HCT116 (cell line): ENCODE results near the gene ABCC11. TPM values are rescaled to one million over a fixed set of nuclear protein-coding genes. Genes with fewer than 3 reads are reported as not detected.

Experiments
- ATAC-seq: fragments of 200-7000 bp; cut with Tn5 transposase; 2 replicates; pipeline ENCODE4 v1.9.1; 2020; ENCODE audit warnings: mild to moderate bottlenecking, moderate library complexity
- BruUV-seq: library from RNA; stranded (reverse); fragments of 400-500 nt; replicated peaks from 2 replicates; lab custom pipeline; 2021; lab: Mats Ljungman, UMichigan
- CTCF ChIA-PET: fragments of 300-600 bp; sonication (Branson Sonifier 250); formaldehyde crosslinking; loops from one replicate; lab custom pipeline; 2021; ENCODE audit warnings: antibody characterized with exemption; lab: Charles Lee
- POLR2A ChIA-PET: fragments of 300-600, 350-600 bp; sonication (Branson Sonifier 250); formaldehyde crosslinking; loops from one replicate; lab custom pipeline; 2021; ENCODE audit warnings: antibody characterized with exemption; lab: Charles Lee
- RAD21 ChIA-PET, 2 experiments: fragments of 300-600 bp; sonication (Branson Sonifier 250); formaldehyde crosslinking; loops; one replicate each; lab custom pipeline; 2023; ENCODE audit warnings: low total read pairs in 2 of 2; ENCODE audit not compliant: uncharacterized antibody in 2 of 2, unreplicated experiment in 2 of 2, low non-redundant PET in 1 of 2; lab: Charles Lee
- DNase-seq: peaks from one replicate; pipeline ENCODE4 v3.0.0-alpha.2; 2010; ENCODE audit warnings: low read depth, low spot score
- H2AFZ ChIP-seq: fragments of 200-600 bp; shearing (Covaris generic), sonication (generic); 2 replicates; pipeline ENCODE4 v1.6.1; 2017; ENCODE audit warnings: low read depth, mixed run types, mixed read lengths, antibody characterized with exemption, low read length; ENCODE audit not compliant: poor library complexity, severe bottlenecking
- H3K27ac ChIP-seq: 2 replicates; pipeline ENCODE4 v1.5.1; 2012; ENCODE audit warnings: low read depth, low read length
- H3K27me3 ChIP-seq: fragments of 200-600 bp; sonication (generic); 2 replicates; pipeline ENCODE4 v1.6.1; 2016; ENCODE audit warnings: mixed run types, low read length, mixed read lengths; ENCODE audit not compliant: insufficient read depth
- H3K36me3 ChIP-seq, 2 experiments: fragments of 200-500 bp in 1 of 2; fragments of 200-600 bp in 1 of 2; sonication (Bioruptor generic) in 1 of 2; sonication (generic) in 1 of 2; 2 replicates each; pipeline versions ENCODE4 v1.5.1 to v1.6.1; 2014 to 2016; ENCODE audit warnings: low read length in 2 of 2, inconsistent platforms in 1 of 2, mixed read lengths in 1 of 2, mixed run types in 1 of 2; ENCODE audit not compliant: insufficient read depth in 2 of 2, control insufficient read depth in 1 of 2
- H3K4me1 ChIP-seq, 2 experiments: fragments of 200-600 bp in 1 of 2; sonication (generic) in 1 of 2; 2 replicates each; pipeline versions ENCODE4 v1.5.1 to v1.6.1; 2012 to 2017; ENCODE audit warnings: low read length in 2 of 2, inconsistent platforms in 1 of 2, mild to moderate bottlenecking in 1 of 2, mixed read lengths in 1 of 2, mixed run types in 1 of 2, moderate library complexity in 1 of 2; ENCODE audit not compliant: insufficient read depth in 2 of 2, control insufficient read depth in 1 of 2
- H3K4me2 ChIP-seq: fragments of 200-600 bp; sonication (generic); 2 replicates; pipeline ENCODE4 v1.6.1; 2017; ENCODE audit warnings: mixed run types, low read length, mixed read lengths
- H3K4me3 ChIP-seq, 2 experiments: fragments of 200-600 bp in 1 of 2; sonication (generic) in 1 of 2; replicated peaks in 1 of 2; 2 replicates each; pipeline ENCODE4 v1.5.1; 2011 to 2016; ENCODE audit warnings: low read length in 2 of 2, control low read depth in 1 of 2, low read depth in 1 of 2, mild to moderate bottlenecking in 1 of 2, mixed read lengths in 1 of 2, mixed run types in 1 of 2
- H3K79me2 ChIP-seq: fragments of 200-600 bp; sonication (generic); 2 replicates; pipeline ENCODE4 v1.6.1; 2017; ENCODE audit warnings: mild to moderate bottlenecking, mixed run types, low read length, moderate library complexity, mixed read lengths; ENCODE audit not compliant: insufficient read depth
- H3K9ac ChIP-seq: fragments of 200-600 bp; sonication (generic); 2 replicates; pipeline ENCODE4 v1.6.1; 2016; ENCODE audit warnings: low read length, mixed read lengths
- H3K9me2 ChIP-seq: fragments of 200-600 bp; sonication (generic), shearing (Covaris generic); 2 replicates; pipeline ENCODE4 v1.6.1; 2017; ENCODE audit warnings: mixed run types, mild to moderate bottlenecking, moderate library complexity; ENCODE audit not compliant: insufficient read depth
- H3K9me3 ChIP-seq, 2 experiments: fragments of 200-500 bp in 1 of 2; fragments of 200-600 bp in 1 of 2; sonication (Bioruptor generic) in 1 of 2; sonication (generic) in 1 of 2; 2 replicates each; pipeline ENCODE4 v1.6.1; 2014 to 2017; ENCODE audit warnings: low read length in 2 of 2, mixed read lengths in 2 of 2, inconsistent platforms in 1 of 2, low read depth in 1 of 2, mild to moderate bottlenecking in 1 of 2, mixed run types in 1 of 2, moderate library complexity in 1 of 2; ENCODE audit not compliant: control insufficient read depth in 1 of 2, insufficient read depth in 1 of 2
- H4K20me1 ChIP-seq: fragments of 200-600 bp; sonication (generic), shearing (Covaris generic); 2 replicates; pipeline ENCODE4 v1.6.1; 2017; ENCODE audit warnings: mixed run types, mild to moderate bottlenecking, moderate library complexity; ENCODE audit not compliant: insufficient read depth
- CBX3 ChIP-seq: IDR thresholded peaks from 2 replicates; pipeline ENCODE4 v1.6.1; 2012; ENCODE audit warnings: low read depth
- CEBPB ChIP-seq: IDR thresholded peaks from 2 replicates; pipeline ENCODE4 v1.6.1; 2012; ENCODE audit warnings: low read depth
- ELF1 ChIP-seq: IDR thresholded peaks from 2 replicates; pipeline ENCODE4 v1.6.1; 2012; ENCODE audit warnings: low read depth, borderline replicate concordance
- EZH2phosphoT487 ChIP-seq: fragments of 200-600 bp; IDR thresholded peaks from 2 replicates; pipeline ENCODE4 v1.6.1; 2018; ENCODE audit warnings: antibody characterized with exemption, borderline replicate concordance
- FOSL1 ChIP-seq: IDR thresholded peaks from 2 replicates; pipeline ENCODE4 v1.6.1; 2012; ENCODE audit warnings: low read depth
- JUND ChIP-seq: IDR thresholded peaks from 2 replicates; pipeline ENCODE4 v1.6.1; 2012
- MAX ChIP-seq: IDR thresholded peaks from 2 replicates; pipeline ENCODE4 v1.6.1; 2012
- POLR2A ChIP-seq: IDR thresholded peaks from 2 replicates; pipeline ENCODE4 v1.7.0; 2011; ENCODE audit warnings: borderline replicate concordance; ENCODE audit not compliant: insufficient read depth, insufficient read length; ENCODE audit errors: extremely low read depth
- POLR2AphosphoS5 ChIP-seq: IDR thresholded peaks from 2 replicates; pipeline ENCODE4 v1.6.1; 2011; ENCODE audit warnings: mild to moderate bottlenecking, low read depth, low read length, moderate library complexity
- SIN3A ChIP-seq: IDR thresholded peaks from 2 replicates; pipeline ENCODE4 v1.6.1; 2012; ENCODE audit warnings: low read depth
- SRF ChIP-seq: IDR thresholded peaks from 2 replicates; pipeline ENCODE4 v1.6.1; 2012; ENCODE audit warnings: low read depth
- TCF7L2 ChIP-seq: IDR thresholded peaks from 2 replicates; pipeline ENCODE4 v1.7.0; 2011; ENCODE audit warnings: borderline replicate concordance, inconsistent platforms; ENCODE audit not compliant: insufficient read depth, insufficient read length; ENCODE audit errors: extremely low read depth
- YY1 ChIP-seq: IDR thresholded peaks from 2 replicates; pipeline ENCODE4 v1.6.1; 2011; ENCODE audit warnings: low read length, low read depth, moderate library complexity, mild to moderate bottlenecking; ENCODE audit not compliant: insufficient replicate concordance; ENCODE audit errors: extremely low read depth
- ZBTB33 ChIP-seq: IDR thresholded peaks from 2 replicates; pipeline ENCODE4 v1.6.1; 2011; ENCODE audit warnings: mild to moderate bottlenecking, low read length, moderate library complexity; ENCODE audit not compliant: insufficient replicate concordance; ENCODE audit errors: extremely low read depth
- ZFX ChIP-seq: fragments of 450-650 bp; IDR thresholded peaks from 2 replicates; pipeline ENCODE4 v1.6.1; 2017
- ZNF274 ChIP-seq: fragments of 200-500 bp; sonication (Bioruptor generic); IDR thresholded peaks from 2 replicates; pipeline ENCODE4 v1.6.1; 2014; ENCODE audit warnings: mild to moderate bottlenecking, low read depth, low read length, inconsistent platforms
- intact Hi-C: fragments of 100-400 bp; cut with micrococcal nuclease; formaldehyde crosslinking; loops from 2 replicates; pipeline ENCODE4 v1.10.0; 2022
- total RNA-seq: library from RNA; stranded (reverse); gene quantifications from one replicate; pipeline ENCODE4 v1.2.1, GENCODE V29; 2021; ENCODE audit not compliant: unreplicated experiment
- TF ChIP-seq, protein P1 (sequence below): IDR thresholded peaks from 2 replicates; pipeline ENCODE4 v1.6.1; 2012; ENCODE audit warnings: low read depth
- TF ChIP-seq, protein P2 (sequence below), 3 experiments: fragments of 200-600 bp in 1 of 3; sonication (generic) in 1 of 3; IDR thresholded peaks in 2 of 3; conservative IDR thresholded peaks in 1 of 3; 2 replicates each; pipeline ENCODE4 v1.5.1; 2012 to 2017; ENCODE audit warnings: low read depth in 2 of 3, low read length in 2 of 3, antibody characterized with exemption in 1 of 3, borderline replicate concordance in 1 of 3, control low read depth in 1 of 3, mild to moderate bottlenecking in 1 of 3, mixed read lengths in 1 of 3, mixed run types in 1 of 3, moderate library complexity in 1 of 3; ENCODE audit not compliant: insufficient read depth in 1 of 3

Gene ABCC11
- total RNA-seq, 1 experiment from 2014 or later: 0.54 TPM

DNA sequence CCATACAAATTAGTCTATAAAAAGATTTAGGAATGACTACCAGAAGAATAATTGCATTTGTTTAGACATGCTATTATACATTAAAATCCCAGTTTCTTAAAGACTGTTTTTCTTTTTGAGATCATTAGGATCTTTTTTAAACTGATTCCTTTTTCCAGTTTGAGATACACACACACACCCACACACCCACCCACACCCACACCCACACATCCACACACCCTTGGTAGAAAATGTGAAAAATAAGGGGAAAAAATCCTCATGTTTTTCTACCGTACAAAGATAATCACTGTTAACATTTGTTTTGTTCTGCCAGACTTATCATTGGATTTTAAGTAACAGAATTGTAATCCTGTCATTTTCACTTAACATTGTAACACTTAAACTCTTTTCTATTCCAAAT lies 27.1 kb upstream of the ABCC11 start (continued):
- TF ChIP-seq TCF7L2: no peak
- TF ChIP-seq SIN3A: no peak

- ChIA-PET POLR2A (no interaction called here), CTCF (no interaction called here), RAD21 (no interaction called here)
- Histone ChIP-seq H2AFZ (no peak overlapping the region), H3K9ac (no peak overlapping the region), H3K36me3 (0 out of 4 replicates have a peak, but pooled peaks cover 2 to 3% of the 10 kb centered on the region in 2 experiments), H3K27me3 (no peaks in the 10 kb centered on the region), H3K79me2 (no peaks in the 10 kb centered on the region), H3K4me3 (no peak overlapping the region), H3K9me2 (no peaks in the 10 kb centered on the region), H3K4me2 (no peak overlapping the region), H3K4me1 (no peaks in the 10 kb centered on the region), H3K27ac (no peak overlapping the region), H4K20me1 (no peaks in the 10 kb centered on the region), H3K9me3 (no peaks in the 10 kb centered on the region)
- BruUV-seq: no TSS peak
- ATAC-seq: no peak
- intact Hi-C loops: no loop called here
- DNase-seq: no peak
- no peak for TF ChIP-seq FOSL1
- no peak for TF ChIP-seq ELF1
- TF ChIP-seq, protein P1, sequence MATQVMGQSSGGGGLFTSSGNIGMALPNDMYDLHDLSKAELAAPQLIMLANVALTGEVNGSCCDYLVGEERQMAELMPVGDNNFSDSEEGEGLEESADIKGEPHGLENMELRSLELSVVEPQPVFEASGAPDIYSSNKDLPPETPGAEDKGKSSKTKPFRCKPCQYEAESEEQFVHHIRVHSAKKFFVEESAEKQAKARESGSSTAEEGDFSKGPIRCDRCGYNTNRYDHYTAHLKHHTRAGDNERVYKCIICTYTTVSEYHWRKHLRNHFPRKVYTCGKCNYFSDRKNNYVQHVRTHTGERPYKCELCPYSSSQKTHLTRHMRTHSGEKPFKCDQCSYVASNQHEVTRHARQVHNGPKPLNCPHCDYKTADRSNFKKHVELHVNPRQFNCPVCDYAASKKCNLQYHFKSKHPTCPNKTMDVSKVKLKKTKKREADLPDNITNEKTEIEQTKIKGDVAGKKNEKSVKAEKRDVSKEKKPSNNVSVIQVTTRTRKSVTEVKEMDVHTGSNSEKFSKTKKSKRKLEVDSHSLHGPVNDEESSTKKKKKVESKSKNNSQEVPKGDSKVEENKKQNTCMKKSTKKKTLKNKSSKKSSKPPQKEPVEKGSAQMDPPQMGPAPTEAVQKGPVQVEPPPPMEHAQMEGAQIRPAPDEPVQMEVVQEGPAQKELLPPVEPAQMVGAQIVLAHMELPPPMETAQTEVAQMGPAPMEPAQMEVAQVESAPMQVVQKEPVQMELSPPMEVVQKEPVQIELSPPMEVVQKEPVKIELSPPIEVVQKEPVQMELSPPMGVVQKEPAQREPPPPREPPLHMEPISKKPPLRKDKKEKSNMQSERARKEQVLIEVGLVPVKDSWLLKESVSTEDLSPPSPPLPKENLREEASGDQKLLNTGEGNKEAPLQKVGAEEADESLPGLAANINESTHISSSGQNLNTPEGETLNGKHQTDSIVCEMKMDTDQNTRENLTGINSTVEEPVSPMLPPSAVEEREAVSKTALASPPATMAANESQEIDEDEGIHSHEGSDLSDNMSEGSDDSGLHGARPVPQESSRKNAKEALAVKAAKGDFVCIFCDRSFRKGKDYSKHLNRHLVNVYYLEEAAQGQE: no peak
- no peak for TF ChIP-seq CBX3
- no peak for TF ChIP-seq POLR2AphosphoS5
- no peak for TF ChIP-seq ZBTB33
- TF ChIP-seq, protein P2, sequence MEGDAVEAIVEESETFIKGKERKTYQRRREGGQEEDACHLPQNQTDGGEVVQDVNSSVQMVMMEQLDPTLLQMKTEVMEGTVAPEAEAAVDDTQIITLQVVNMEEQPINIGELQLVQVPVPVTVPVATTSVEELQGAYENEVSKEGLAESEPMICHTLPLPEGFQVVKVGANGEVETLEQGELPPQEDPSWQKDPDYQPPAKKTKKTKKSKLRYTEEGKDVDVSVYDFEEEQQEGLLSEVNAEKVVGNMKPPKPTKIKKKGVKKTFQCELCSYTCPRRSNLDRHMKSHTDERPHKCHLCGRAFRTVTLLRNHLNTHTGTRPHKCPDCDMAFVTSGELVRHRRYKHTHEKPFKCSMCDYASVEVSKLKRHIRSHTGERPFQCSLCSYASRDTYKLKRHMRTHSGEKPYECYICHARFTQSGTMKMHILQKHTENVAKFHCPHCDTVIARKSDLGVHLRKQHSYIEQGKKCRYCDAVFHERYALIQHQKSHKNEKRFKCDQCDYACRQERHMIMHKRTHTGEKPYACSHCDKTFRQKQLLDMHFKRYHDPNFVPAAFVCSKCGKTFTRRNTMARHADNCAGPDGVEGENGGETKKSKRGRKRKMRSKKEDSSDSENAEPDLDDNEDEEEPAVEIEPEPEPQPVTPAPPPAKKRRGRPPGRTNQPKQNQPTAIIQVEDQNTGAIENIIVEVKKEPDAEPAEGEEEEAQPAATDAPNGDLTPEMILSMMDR (IDR thresholded peaks at IDR 0.05 in 2 of 3, conservative IDR thresholded peaks at IDR 0.05 in 1 of 3; ENCODE audit: borderline replicate concordance in 1 of 3, insufficient read depth in 1 of 3, low read depth in 2 of 3, low read length in 2 of 3): no peak
- no peak for TF ChIP-seq JUND
- TF ChIP-seq CEBPB: no peak
- no peak for TF ChIP-seq EZH2phosphoT487
- TF ChIP-seq POLR2A: no peak
- no peak for TF ChIP-seq ZFX
- TF ChIP-seq YY1: no peak
- TF ChIP-seq SRF: no peak
- no peak for TF ChIP-seq MAX
- TF ChIP-seq ZNF274: no peak
Measured at GRCh38 chr16:48272837-48273421, 25.6 kb upstream of the ABCC11 start.
